WTC11 (cell line): Measurements from ENCODE around the gene KIAA0232. TPM values are rescaled to one million over a fixed set of nuclear protein-coding genes. Genes with fewer than 3 reads are reported as not detected.

Source experiments
- ATAC-seq: fragments of 200-7000 bp; cut with Tn5 transposase; 2 replicates; pipeline ENCODE4 v1.10.0; 2021; ENCODE audit warnings: mild to moderate bottlenecking, moderate library complexity
- CTCF ChIA-PET: fragments of 300-600 bp; sonication (Branson Sonifier 250); formaldehyde crosslinking; loops from one replicate; lab custom pipeline; 2021; ENCODE audit warnings: antibody characterized with exemption; lab: Charles Lee
- POLR2A ChIA-PET: fragments of 350-600 bp; sonication (Branson Sonifier 250); formaldehyde crosslinking; loops from one replicate; lab custom pipeline; 2021; ENCODE audit warnings: antibody characterized with exemption; lab: Charles Lee
- DNase-seq: peaks from one replicate; pipeline ENCODE4 v3.0.0; 2021; ENCODE audit warnings: low spot score
- H3K27ac Mint-ChIP-seq: 2 replicates; pipeline ENCODE4 v1.8.0; 2021; ENCODE audit warnings: mixed read lengths
- H3K27me3 Mint-ChIP-seq: 2 replicates; pipeline ENCODE4 v1.8.0; 2021; ENCODE audit warnings: low read depth, mild to moderate bottlenecking, moderate library complexity, mixed read lengths
- H3K36me3 Mint-ChIP-seq: 2 replicates; pipeline ENCODE4 v1.8.0; 2021; ENCODE audit warnings: mixed read lengths
- H3K4me1 Mint-ChIP-seq: 2 replicates; pipeline ENCODE4 v1.8.0; 2022; ENCODE audit warnings: mixed read lengths
- H3K4me3 Mint-ChIP-seq: 2 replicates; pipeline ENCODE4 v1.8.0; 2021; ENCODE audit warnings: mild to moderate bottlenecking, moderate library complexity, mixed read lengths
- H3K9me3 Mint-ChIP-seq: 2 replicates; pipeline ENCODE4 v1.8.0; 2021; ENCODE audit warnings: mixed read lengths
- CREB1 ChIP-seq: sonication (generic); formaldehyde crosslinking; IDR thresholded peaks from 2 replicates; pipeline ENCODE4 v1.8.0; 2023; ENCODE audit warnings: mild to moderate bottlenecking, missing genetic modification reagents
- ERG ChIP-seq: fragments of 250-450 bp; sonication (Bioruptor Pico); IDR thresholded peaks from 2 replicates; pipeline ENCODE4 v1.8.0; 2021; ENCODE audit warnings: mild to moderate bottlenecking
- GRHL2 ChIP-seq: fragments of 250-450 bp; sonication (Bioruptor Pico); IDR thresholded peaks from 2 replicates; pipeline ENCODE4 v1.8.0; 2022; ENCODE audit warnings: mild to moderate bottlenecking, moderate library complexity; ENCODE audit not compliant: insufficient replicate concordance, severe bottlenecking
- HMGA2 ChIP-seq: fragments of 250-450 bp; sonication (Bioruptor Pico); IDR thresholded peaks from 2 replicates; pipeline ENCODE4 v1.4.0; 2021; ENCODE audit warnings: mild to moderate bottlenecking, moderate library complexity
- NR1H2 ChIP-seq: sonication (generic); formaldehyde crosslinking; IDR thresholded peaks from 2 replicates; pipeline ENCODE4 v1.9.0; 2021; ENCODE audit warnings: mild to moderate bottlenecking, moderate library complexity, missing genetic modification reagents
- NR2C2 ChIP-seq: sonication (generic); formaldehyde crosslinking; IDR thresholded peaks from 2 replicates; pipeline ENCODE4 v1.8.0; 2022; ENCODE audit warnings: mild to moderate bottlenecking, missing genetic modification reagents
- RELA ChIP-seq: sonication (generic); formaldehyde crosslinking; IDR thresholded peaks from 2 replicates; pipeline ENCODE4 v1.8.1; 2022; ENCODE audit warnings: missing genetic modification reagents, mild to moderate bottlenecking, borderline replicate concordance
- RORB ChIP-seq: fragments of 250-450 bp; sonication (Bioruptor Pico); IDR thresholded peaks from 2 replicates; pipeline ENCODE4 v1.9.0; 2021; ENCODE audit warnings: mild to moderate bottlenecking
- TCF7 ChIP-seq: sonication (generic); formaldehyde crosslinking; IDR thresholded peaks from 2 replicates; pipeline ENCODE4 v1.8.0; 2022; ENCODE audit warnings: mild to moderate bottlenecking, low read depth, missing genetic modification reagents, moderate library complexity
- TP53 ChIP-seq: sonication (generic); formaldehyde crosslinking; IDR thresholded peaks from 2 replicates; pipeline ENCODE4 v1.8.1; 2023; ENCODE audit warnings: mild to moderate bottlenecking, missing genetic modification reagents
- ZNF232 ChIP-seq: sonication (generic); formaldehyde crosslinking; IDR thresholded peaks from 2 replicates; pipeline ENCODE4 v1.8.0; 2022; ENCODE audit warnings: mild to moderate bottlenecking, missing genetic modification reagents
- ZNF512 ChIP-seq: sonication (generic); formaldehyde crosslinking; IDR thresholded peaks from 2 replicates; pipeline ENCODE4 v1.8.1; 2022; ENCODE audit warnings: missing genetic modification reagents, borderline replicate concordance
- total RNA-seq: library from RNA; stranded (reverse); gene quantifications from 3 replicates; pipeline ENCODE4 v1.2.3, GENCODE V29; 2021
- TF ChIP-seq, protein P1 (sequence below): sonication (generic); formaldehyde crosslinking; IDR thresholded peaks from 2 replicates; pipeline ENCODE4 v1.8.1; 2023; ENCODE audit warnings: mild to moderate bottlenecking, missing genetic modification reagents
- TF ChIP-seq, protein P2 (sequence below): sonication (generic); formaldehyde crosslinking; IDR thresholded peaks from 2 replicates; pipeline ENCODE4 v1.8.1; 2022; ENCODE audit warnings: low read depth, missing genetic modification reagents, borderline replicate concordance
- TF ChIP-seq, protein P3 (sequence below): sonication (generic); formaldehyde crosslinking; IDR thresholded peaks from 2 replicates; pipeline ENCODE4 v1.8.0; 2023; ENCODE audit warnings: mild to moderate bottlenecking, missing genetic modification reagents

The KIAA0232 gene
- total RNA-seq, 1 experiment from 2014 or later = 23.2 TPM

DNA sequence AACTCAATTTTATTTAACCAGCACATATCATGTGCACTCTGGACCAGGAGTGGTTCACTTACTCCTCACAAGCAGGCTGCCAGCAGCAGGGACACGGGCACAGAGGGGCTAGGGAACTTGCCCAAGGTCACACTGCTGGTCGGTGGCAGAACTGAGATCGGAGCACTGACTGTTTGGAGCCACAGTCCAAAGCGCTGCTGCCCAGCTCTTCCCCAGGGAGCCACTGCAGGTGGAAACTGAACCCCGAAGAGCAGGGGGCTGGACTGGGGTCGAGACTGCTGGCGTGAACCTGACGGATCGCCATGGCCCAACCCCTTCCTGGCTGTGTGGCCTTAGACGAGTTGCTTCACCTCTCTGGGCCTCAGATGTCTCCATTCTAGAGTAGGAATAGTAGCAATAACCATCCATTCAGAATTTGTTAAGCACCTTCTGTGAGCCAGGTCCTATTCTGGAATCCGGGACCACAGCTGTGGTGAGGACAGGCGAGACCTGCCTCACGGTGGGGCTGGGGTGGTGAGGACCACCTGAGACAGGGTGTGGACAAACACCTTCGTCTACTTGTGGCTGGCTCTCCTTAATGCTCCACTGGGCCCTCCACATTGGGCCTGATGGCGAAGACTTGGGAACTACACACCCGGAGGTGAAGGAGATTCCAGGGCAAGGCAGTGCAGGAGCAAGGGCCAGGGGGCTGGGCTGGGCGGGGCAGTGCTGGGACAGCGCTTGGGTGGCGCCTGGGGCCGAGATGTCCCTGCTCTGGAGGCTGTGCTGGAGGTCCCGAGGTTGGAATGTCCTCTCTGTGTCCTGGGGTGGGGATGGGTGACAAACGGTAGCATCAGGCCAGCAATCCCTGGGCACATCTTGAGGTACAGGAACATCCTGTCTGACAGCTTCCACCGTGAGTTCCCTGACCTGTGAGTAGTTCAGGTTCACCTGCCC is 32.0 kb upstream of the KIAA0232 start:
- ChIA-PET POLR2A (no interaction called here), CTCF (interaction anchor here (1.0 kb wide), 2 partner anchors 123 to 293 kb away, joined by 3 to 5 read pairs; partner anchors contain the start of gene TADA2B)
- Mint-ChIP-seq H3K27me3 (no peaks in the 10 kb centered on the region; the same call in 1 of the 2 replicates), H3K4me1 (0 out of 2 replicates have a peak, but pooled peaks cover 4% of the 10 kb centered on the region), H3K4me3 (no peak overlapping the region), H3K9me3 (no peaks in the 10 kb centered on the region), H3K27ac (peak overlapping the region; percentile 82), H3K36me3 (no peaks in the 10 kb centered on the region)
- ATAC-seq (no peak), DNase-seq (no peak)
- no peak for TF ChIP-seq GRHL2 (CRISPR knock-in tag)
- no peak for TF ChIP-seq NR1H2 (CRISPR knock-in tag)
- TF ChIP-seq, protein P1, sequence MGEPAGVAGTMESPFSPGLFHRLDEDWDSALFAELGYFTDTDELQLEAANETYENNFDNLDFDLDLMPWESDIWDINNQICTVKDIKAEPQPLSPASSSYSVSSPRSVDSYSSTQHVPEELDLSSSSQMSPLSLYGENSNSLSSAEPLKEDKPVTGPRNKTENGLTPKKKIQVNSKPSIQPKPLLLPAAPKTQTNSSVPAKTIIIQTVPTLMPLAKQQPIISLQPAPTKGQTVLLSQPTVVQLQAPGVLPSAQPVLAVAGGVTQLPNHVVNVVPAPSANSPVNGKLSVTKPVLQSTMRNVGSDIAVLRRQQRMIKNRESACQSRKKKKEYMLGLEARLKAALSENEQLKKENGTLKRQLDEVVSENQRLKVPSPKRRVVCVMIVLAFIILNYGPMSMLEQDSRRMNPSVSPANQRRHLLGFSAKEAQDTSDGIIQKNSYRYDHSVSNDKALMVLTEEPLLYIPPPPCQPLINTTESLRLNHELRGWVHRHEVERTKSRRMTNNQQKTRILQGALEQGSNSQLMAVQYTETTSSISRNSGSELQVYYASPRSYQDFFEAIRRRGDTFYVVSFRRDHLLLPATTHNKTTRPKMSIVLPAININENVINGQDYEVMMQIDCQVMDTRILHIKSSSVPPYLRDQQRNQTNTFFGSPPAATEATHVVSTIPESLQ (CRISPR knock-in tag) = no peak
- TF ChIP-seq TCF7 (CRISPR knock-in tag) = no peak
- TF ChIP-seq RELA (CRISPR knock-in tag) = no peak
- no peak for TF ChIP-seq NR2C2
- no peak for TF ChIP-seq ZNF232
- TF ChIP-seq RORB (CRISPR knock-in tag) = no peak
- no peak for TF ChIP-seq CREB1 (CRISPR knock-in tag)
- TF ChIP-seq, protein P2, sequence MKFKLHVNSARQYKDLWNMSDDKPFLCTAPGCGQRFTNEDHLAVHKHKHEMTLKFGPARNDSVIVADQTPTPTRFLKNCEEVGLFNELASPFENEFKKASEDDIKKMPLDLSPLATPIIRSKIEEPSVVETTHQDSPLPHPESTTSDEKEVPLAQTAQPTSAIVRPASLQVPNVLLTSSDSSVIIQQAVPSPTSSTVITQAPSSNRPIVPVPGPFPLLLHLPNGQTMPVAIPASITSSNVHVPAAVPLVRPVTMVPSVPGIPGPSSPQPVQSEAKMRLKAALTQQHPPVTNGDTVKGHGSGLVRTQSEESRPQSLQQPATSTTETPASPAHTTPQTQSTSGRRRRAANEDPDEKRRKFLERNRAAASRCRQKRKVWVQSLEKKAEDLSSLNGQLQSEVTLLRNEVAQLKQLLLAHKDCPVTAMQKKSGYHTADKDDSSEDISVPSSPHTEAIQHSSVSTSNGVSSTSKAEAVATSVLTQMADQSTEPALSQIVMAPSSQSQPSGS (CRISPR knock-in tag) = no peak
- no peak for TF ChIP-seq TP53 (CRISPR knock-in tag)
- TF ChIP-seq, protein P3, sequence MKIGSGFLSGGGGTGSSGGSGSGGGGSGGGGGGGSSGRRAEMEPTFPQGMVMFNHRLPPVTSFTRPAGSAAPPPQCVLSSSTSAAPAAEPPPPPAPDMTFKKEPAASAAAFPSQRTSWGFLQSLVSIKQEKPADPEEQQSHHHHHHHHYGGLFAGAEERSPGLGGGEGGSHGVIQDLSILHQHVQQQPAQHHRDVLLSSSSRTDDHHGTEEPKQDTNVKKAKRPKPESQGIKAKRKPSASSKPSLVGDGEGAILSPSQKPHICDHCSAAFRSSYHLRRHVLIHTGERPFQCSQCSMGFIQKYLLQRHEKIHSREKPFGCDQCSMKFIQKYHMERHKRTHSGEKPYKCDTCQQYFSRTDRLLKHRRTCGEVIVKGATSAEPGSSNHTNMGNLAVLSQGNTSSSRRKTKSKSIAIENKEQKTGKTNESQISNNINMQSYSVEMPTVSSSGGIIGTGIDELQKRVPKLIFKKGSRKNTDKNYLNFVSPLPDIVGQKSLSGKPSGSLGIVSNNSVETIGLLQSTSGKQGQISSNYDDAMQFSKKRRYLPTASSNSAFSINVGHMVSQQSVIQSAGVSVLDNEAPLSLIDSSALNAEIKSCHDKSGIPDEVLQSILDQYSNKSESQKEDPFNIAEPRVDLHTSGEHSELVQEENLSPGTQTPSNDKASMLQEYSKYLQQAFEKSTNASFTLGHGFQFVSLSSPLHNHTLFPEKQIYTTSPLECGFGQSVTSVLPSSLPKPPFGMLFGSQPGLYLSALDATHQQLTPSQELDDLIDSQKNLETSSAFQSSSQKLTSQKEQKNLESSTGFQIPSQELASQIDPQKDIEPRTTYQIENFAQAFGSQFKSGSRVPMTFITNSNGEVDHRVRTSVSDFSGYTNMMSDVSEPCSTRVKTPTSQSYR = no peak
- TF ChIP-seq HMGA2 (CRISPR knock-in tag) = no peak
- TF ChIP-seq ERG (CRISPR knock-in tag) = no peak
- no peak for TF ChIP-seq ZNF512 (CRISPR knock-in tag)
